ENCODE data around the gene GPT2.
A peak's percentile ranks its signal among the peaks of the same experiment; 100 is the strongest.
"Not testable (repeated sequence)": the region's sequence is repeated elsewhere in the genome, so short reads cannot be mapped to it uniquely, and the experiment has no call there.

Gene GPT2

GRCh38 chr16:46926470-46927225 lies 42.5 kb downstream of the GPT2 start:
- DNase-seq = no peak

GRCh38 chr16:46927273-46927672 lies 43.1 kb downstream of the GPT2 start:
- no peak for DNase-seq

- DNase-seq = no peak
These were observed 44.6 kb downstream of the GPT2 start for GRCh38 chr16:46928811-46929210.

- peak; percentile 83 to 84 for DNase-seq
These were observed 45.5 kb downstream of the GPT2 start for GRCh38 chr16:46929378-46930332.

- no peak for DNase-seq
These were observed 46.7 kb downstream of the GPT2 start for GRCh38 chr16:46930861-46931260.

- DNase-seq = no peak
These were observed 48.6 kb downstream of the GPT2 start for GRCh38 chr16:46932802-46933201.

- DNase-seq = no peak
These were observed 53.4 kb downstream of the GPT2 start for GRCh38 chr16:46937536-46937935.

GRCh38 chr16:46944713-46945112 lies 60.6 kb downstream of the GPT2 start:
- DNase-seq = not testable (repeated sequence)

GRCh38 chr16:46947900-46948547 lies 63.9 kb downstream of the GPT2 start:
- DNase-seq = peak; percentile 29 to 52

GRCh38 chr16:46948548-46949166 lies 64.5 kb downstream of the GPT2 start:
- no peak for DNase-seq

GRCh38 chr16:46949241-46949892 lies 65.2 kb downstream of the GPT2 start:
- DNase-seq = peak; percentile 40 to 51

GRCh38 chr16:46950009-46950408 lies 65.8 kb downstream of the GPT2 start:
- no peak for DNase-seq

GRCh38 chr16:46954562-46954961 lies 70.4 kb downstream of the GPT2 start:
- no peak for DNase-seq

GRCh38 chr16:46961373-46962353 lies 77.5 kb downstream of the GPT2 start:
- peak; percentile 33 to 52 for DNase-seq

- DNase-seq = no peak
These were observed 78.5 kb downstream of the GPT2 start for GRCh38 chr16:46962629-46963028.

- no peak for DNase-seq
These were observed 83.9 kb downstream of the GPT2 start for GRCh38 chr16:46968063-46968435.

GRCh38 chr16:46970089-46970488 lies 85.9 kb downstream of the GPT2 start:
- no peak for DNase-seq

GRCh38 chr16:46971271-46971670 lies 87.1 kb downstream of the GPT2 start:
- no peak for DNase-seq

GRCh38 chr16:46972429-46973206 lies 88.5 kb downstream of the GPT2 start:
- DNase-seq = peak; percentile 66 to 71

Data from activated T-cell treated with anti-CD3 and anti-CD28 coated beads, Interleukin-2, amount 50 U/mL, for 48 hours (primary cell).